ENCODE results near the gene ATP4B.

The ATP4B gene

GRCh38 chr13:113635048-113635420, 23.0 kb downstream of the ATP4B start:
- TF ChIP-seq CTCF (IDR thresholded peaks at IDR 0.05; ENCODE audit: control insufficient read depth, extremely low read depth, insufficient read depth): no peak
- no peak for DNase-seq (ENCODE audit: low read depth)
- no peak overlapping the region for H3K4me3 ChIP-seq (ENCODE audit: low read depth, low read length)

- DNase-seq (ENCODE audit: low read depth): no peak
- TF ChIP-seq CTCF (IDR thresholded peaks at IDR 0.05; ENCODE audit: control insufficient read depth, extremely low read depth, insufficient read depth): no peak
- H3K4me3 ChIP-seq (ENCODE audit: low read depth, low read length): no peak overlapping the region
Observed at GRCh38 chr13:113634279-113635047, 23.5 kb downstream of the ATP4B start.

- no peak for TF ChIP-seq CTCF (IDR thresholded peaks at IDR 0.05; ENCODE audit: control insufficient read depth, extremely low read depth, insufficient read depth)
- DNase-seq (ENCODE audit: low read depth): no peak
- H3K4me3 ChIP-seq (ENCODE audit: low read depth, low read length): no peak overlapping the region
Observed at GRCh38 chr13:113633485-113633873, 24.5 kb downstream of the ATP4B start.

GRCh38 chr13:113632706-113633484, 25.1 kb downstream of the ATP4B start:
- H3K4me3 ChIP-seq (ENCODE audit: low read depth, low read length): no peak overlapping the region
- DNase-seq (ENCODE audit: low read depth): no peak
- no peak for TF ChIP-seq CTCF (IDR thresholded peaks at IDR 0.05; ENCODE audit: control insufficient read depth, extremely low read depth, insufficient read depth)

- no peak for DNase-seq (ENCODE audit: low read depth)
- no peak overlapping the region for H3K4me3 ChIP-seq (ENCODE audit: low read depth, low read length)
- no peak for TF ChIP-seq CTCF (IDR thresholded peaks at IDR 0.05; ENCODE audit: control insufficient read depth, extremely low read depth, insufficient read depth)
Observed at GRCh38 chr13:113631341-113632095, 26.5 kb downstream of the ATP4B start.

GRCh38 chr13:113630804-113631203, 27.2 kb downstream of the ATP4B start:
- DNase-seq (ENCODE audit: low read depth): no peak
- H3K4me3 ChIP-seq (ENCODE audit: low read depth, low read length): no peak overlapping the region
- no peak for TF ChIP-seq CTCF (IDR thresholded peaks at IDR 0.05; ENCODE audit: control insufficient read depth, extremely low read depth, insufficient read depth)

Measured in LNCaP clone FGC (cell line).